Vagina (tissue), 2 donors: ENCODE results near the gene FOXN3.

ENCODE experiments used
- POLR2A ChIP-seq, 2 donors: fragments of 450-650 bp; IDR thresholded peaks; one replicate each; pipeline ENCODE4 v1.6.1; 2017; ENCODE audit warnings: antibody characterized with exemption in 2 of 2, mild to moderate bottlenecking in 2 of 2, moderate library complexity in 2 of 2
- POLR2AphosphoS5 ChIP-seq, 2 donors: sonication (generic); formaldehyde crosslinking; IDR thresholded peaks; one replicate each; pipeline ENCODE4 v1.9.0; 2017; ENCODE audit warnings: antibody characterized with exemption in 2 of 2, mild to moderate bottlenecking in 2 of 2, low read depth in 1 of 2; ENCODE audit not compliant: insufficient read depth in 1 of 2
- TF ChIP-seq, protein P1 (sequence below), 3 experiments: fragments of 450-650 bp in 2 of 3; fragments of 200-600 bp in 1 of 3; sonication (generic) in 1 of 3; IDR thresholded peaks; one replicate each; pipeline ENCODE4 v1.5.1; 2017 to 2019; ENCODE audit warnings: antibody characterized with exemption in 3 of 3, mild to moderate bottlenecking in 2 of 3, moderate library complexity in 2 of 3

DNA sequence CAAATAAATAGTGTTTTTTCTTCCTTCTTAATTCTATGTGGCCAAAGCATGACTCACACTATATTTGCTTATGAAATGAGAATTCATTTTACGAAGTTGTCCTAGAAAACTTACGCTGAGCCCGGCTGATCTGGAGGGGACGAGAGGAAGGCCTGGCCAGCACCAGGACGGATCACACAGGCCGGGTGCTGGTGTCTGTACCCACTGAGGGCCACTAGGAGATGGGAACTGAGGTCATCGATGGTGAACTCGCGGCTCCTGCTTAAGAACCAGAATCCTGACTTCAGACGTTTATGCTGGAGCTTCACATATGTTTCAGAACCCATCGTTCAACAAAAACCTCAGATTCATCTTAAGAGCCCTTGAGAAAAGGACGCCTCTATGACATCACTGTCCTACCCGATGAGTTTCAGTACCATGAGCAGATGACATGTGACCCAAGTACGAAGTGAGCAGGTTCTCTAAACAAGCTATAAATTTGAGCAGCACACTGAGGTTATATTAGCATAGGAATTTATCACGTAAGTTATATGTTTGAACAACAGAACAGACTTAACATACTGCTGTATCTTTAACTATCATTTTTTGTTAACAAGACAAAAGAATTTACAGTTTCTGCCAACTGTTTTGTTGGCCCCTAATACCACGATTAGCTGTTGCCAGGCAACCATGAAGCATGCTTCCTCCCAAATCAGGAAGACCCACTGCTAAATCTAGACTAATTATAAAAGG is 111.9 kb downstream of the FOXN3 start:
- TF ChIP-seq, protein P1, sequence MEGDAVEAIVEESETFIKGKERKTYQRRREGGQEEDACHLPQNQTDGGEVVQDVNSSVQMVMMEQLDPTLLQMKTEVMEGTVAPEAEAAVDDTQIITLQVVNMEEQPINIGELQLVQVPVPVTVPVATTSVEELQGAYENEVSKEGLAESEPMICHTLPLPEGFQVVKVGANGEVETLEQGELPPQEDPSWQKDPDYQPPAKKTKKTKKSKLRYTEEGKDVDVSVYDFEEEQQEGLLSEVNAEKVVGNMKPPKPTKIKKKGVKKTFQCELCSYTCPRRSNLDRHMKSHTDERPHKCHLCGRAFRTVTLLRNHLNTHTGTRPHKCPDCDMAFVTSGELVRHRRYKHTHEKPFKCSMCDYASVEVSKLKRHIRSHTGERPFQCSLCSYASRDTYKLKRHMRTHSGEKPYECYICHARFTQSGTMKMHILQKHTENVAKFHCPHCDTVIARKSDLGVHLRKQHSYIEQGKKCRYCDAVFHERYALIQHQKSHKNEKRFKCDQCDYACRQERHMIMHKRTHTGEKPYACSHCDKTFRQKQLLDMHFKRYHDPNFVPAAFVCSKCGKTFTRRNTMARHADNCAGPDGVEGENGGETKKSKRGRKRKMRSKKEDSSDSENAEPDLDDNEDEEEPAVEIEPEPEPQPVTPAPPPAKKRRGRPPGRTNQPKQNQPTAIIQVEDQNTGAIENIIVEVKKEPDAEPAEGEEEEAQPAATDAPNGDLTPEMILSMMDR (IDR thresholded peaks at IDR 0.05): no peak
- peak; percentile 29 to 55 for TF ChIP-seq POLR2AphosphoS5 (IDR thresholded peaks at IDR 0.05; ENCODE audit: insufficient read depth in 1 of 2, low read depth in 1 of 2)
- TF ChIP-seq POLR2A (IDR thresholded peaks at IDR 0.05): no peak
